Panc1 (cell line): Measurements from ENCODE around the gene ADCK2. TPM values are rescaled to one million over a fixed set of nuclear protein-coding genes. Genes with fewer than 3 reads are reported as not detected.
A peak's percentile ranks its signal among the peaks of the same experiment; 100 is the strongest.

Experiments used
- ATAC-seq: fragments of 200-7000 bp; cut with Tn5 transposase; 2 replicates; pipeline ENCODE4 v1.9.1; 2020; ENCODE audit warnings: mild to moderate bottlenecking, moderate library complexity
- Bru-seq: library from RNA; stranded (reverse); fragments of 400-500 nt; gene quantifications from one replicate; lab custom pipeline; 2021; lab: Mats Ljungman, UMichigan
- BruChase-seq, 2 experiments: library from RNA; stranded (reverse); fragments of 400-500 nt; gene quantifications; one replicate each; lab custom pipeline; 2021; lab: Mats Ljungman, UMichigan
- BruUV-seq: library from RNA; stranded (reverse); fragments of 400-500 nt; replicated peaks from 2 replicates; lab custom pipeline; 2021; lab: Mats Ljungman, UMichigan
- CTCF ChIA-PET: fragments of 300-600 bp; sonication (Branson Sonifier 250); formaldehyde crosslinking; loops from one replicate; lab custom pipeline; 2022; ENCODE audit warnings: antibody characterized with exemption; lab: Charles Lee
- POLR2A ChIA-PET: fragments of 300-600 bp; sonication (Branson Sonifier 250); formaldehyde crosslinking; loops from one replicate; lab custom pipeline; 2022; ENCODE audit warnings: antibody characterized with exemption; lab: Charles Lee
- DNase-seq: peaks from one replicate; pipeline ENCODE4 v3.0.0-alpha.2; 2010; ENCODE audit warnings: low read depth, low spot score
- H3K27ac ChIP-seq: 2 replicates; pipeline ENCODE4 v1.5.1; 2011; ENCODE audit warnings: mild to moderate bottlenecking, low read length, inconsistent platforms
- H3K27me3 ChIP-seq: fragments of 200-500 bp; sonication (Bioruptor generic); 2 replicates; pipeline ENCODE4 v1.6.0; 2014; ENCODE audit warnings: low read length, inconsistent platforms; ENCODE audit not compliant: control insufficient read depth, insufficient read depth
- H3K36me3 ChIP-seq: fragments of 200-500 bp; sonication (Bioruptor generic); 2 replicates; pipeline ENCODE4 v1.5.1; 2014; ENCODE audit warnings: inconsistent platforms, mild to moderate bottlenecking, low read length, moderate library complexity; ENCODE audit not compliant: control insufficient read depth, insufficient read depth
- H3K4me1 ChIP-seq: 2 replicates; pipeline ENCODE4 v1.5.1; 2011; ENCODE audit warnings: inconsistent platforms, mild to moderate bottlenecking, low read length, moderate library complexity; ENCODE audit not compliant: control insufficient read depth, insufficient read depth
- H3K4me3 ChIP-seq, 2 experiments: 2 replicates each; pipeline ENCODE4 v1.5.1; 2011 to 2012; ENCODE audit warnings: low read depth in 2 of 2, low read length in 2 of 2, mild to moderate bottlenecking in 2 of 2, inconsistent platforms in 1 of 2, moderate library complexity in 1 of 2
- H3K9me3 ChIP-seq: fragments of 200-500 bp; sonication (Bioruptor generic); 2 replicates; pipeline ENCODE4 v1.5.1; 2014; ENCODE audit warnings: low read depth, mild to moderate bottlenecking, inconsistent platforms, low read length, moderate library complexity; ENCODE audit not compliant: control insufficient read depth, insufficient read depth
- POLR2AphosphoS5 ChIP-seq: IDR thresholded peaks from 2 replicates; pipeline ENCODE4 v1.6.1; 2012; ENCODE audit warnings: mild to moderate bottlenecking, low read depth, low read length, moderate library complexity
- SIN3A ChIP-seq: IDR thresholded peaks from 2 replicates; pipeline ENCODE4 v1.6.1; 2012; ENCODE audit warnings: low read depth, mild to moderate bottlenecking, low read length, moderate library complexity, borderline replicate concordance; ENCODE audit not compliant: insufficient read depth
- TCF7L2 ChIP-seq: IDR thresholded peaks from 2 replicates; pipeline ENCODE4 v1.6.1; 2011; ENCODE audit warnings: mild to moderate bottlenecking, low read depth, low read length, inconsistent platforms
- in situ Hi-C: cut with HindIII; loops from 2 replicates; pipeline ENCODE4 v1.10.0; 2016; ENCODE audit warnings: low sequenced_read_pairs, low pct_unique_long_range_greater_than_20kb
- intact Hi-C: fragments of 100-400 bp; cut with micrococcal nuclease; formaldehyde crosslinking; loops from one replicate; pipeline ENCODE4 v1.10.0; 2022; ENCODE audit not compliant: unreplicated experiment
- long read RNA-seq: library from polyadenylated mRNA; unstranded; transcript quantifications from one replicate; pipeline ENCODE4 v2.0.0, GENCODE V29; 2021; ENCODE audit not compliant: unreplicated experiment
- polyA plus RNA-seq: library from polyadenylated mRNA; unstranded; fragments of >200 nt; gene quantifications from one replicate; pipeline ENCODE4 v1.2.1, GENCODE V29; 2012; ENCODE audit warnings: missing spikeins; ENCODE audit not compliant: insufficient read length
- total RNA-seq: library from RNA; stranded (reverse); gene quantifications from one replicate; pipeline ENCODE4 v1.2.1, GENCODE V29; 2021; ENCODE audit not compliant: unreplicated experiment
- TF ChIP-seq, protein P1 (sequence below): fragments of 450-650 bp; IDR thresholded peaks from 2 replicates; pipeline ENCODE4 v1.5.1; 2017; ENCODE audit warnings: mild to moderate bottlenecking
- TF ChIP-seq, protein P2 (sequence below), 2 experiments: IDR thresholded peaks; 2 replicates each; pipeline ENCODE4 v1.6.1; 2011 to 2012; ENCODE audit warnings: low read depth in 2 of 2, control low read depth in 1 of 2, low read length in 1 of 2, mild to moderate bottlenecking in 1 of 2, moderate library complexity in 1 of 2; ENCODE audit not compliant: insufficient read depth in 1 of 2

Gene ADCK2
- total RNA-seq (21.6 TPM), Bru-seq, nascent RNA (percentile 46 among the genes with signal in this experiment), BruChase-seq, experiment 1, labeled RNA remaining after a 2-hour chase (percentile 53 among the genes with signal in this experiment), BruChase-seq, experiment 2, labeled RNA remaining after a 6-hour chase (percentile 62 among the genes with signal in this experiment)
- 28.6 TPM for polyA plus RNA-seq
- long read RNA-seq, transcript ADCK2-201 (8 exons, 2,377 nt), result major isoform, 69 of 79 reads
- long read RNA-seq, partial matches to known transcripts, result 0 of 79 reads
- long read RNA-seq, other reads (novel, unspliced or antisense), result 9 of 79 reads

DNA sequence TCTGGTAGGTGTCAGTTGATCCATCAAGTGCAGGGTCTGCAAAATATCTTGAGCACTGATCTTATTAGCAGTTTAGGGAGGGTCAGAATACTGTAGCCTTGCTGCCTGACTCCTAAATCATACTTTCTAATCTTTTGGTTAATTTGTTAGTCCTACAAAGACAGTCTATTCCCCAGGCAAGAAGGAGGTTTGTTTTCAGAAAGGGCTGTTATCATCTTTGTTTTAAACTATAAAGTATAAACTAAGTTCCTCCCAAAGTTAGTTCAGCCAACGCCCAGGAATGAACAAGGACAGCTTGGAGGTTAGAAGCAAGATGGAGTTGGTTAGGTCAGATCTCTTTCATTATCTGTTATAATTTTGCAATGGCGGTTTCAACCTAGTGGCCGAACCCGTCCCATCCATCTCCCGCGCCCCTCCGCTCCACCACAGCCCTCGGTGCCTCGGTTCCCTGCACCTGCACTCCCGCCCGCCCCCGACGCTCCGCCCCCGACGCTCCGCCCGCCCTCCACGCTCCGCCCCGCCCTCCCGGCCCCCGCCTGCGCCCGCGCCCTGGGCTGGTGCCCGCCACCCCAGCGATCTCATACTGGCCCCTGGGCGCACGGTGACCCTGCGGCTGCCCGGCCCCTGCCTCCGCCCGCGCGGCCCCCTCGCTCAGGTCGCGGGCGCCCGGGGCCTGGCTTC, at the start of gene ADCK2:
ADCK2 (plus strand) TSS at position 564 of the 681 bp plus-strand sequence. CDS start 386 bp downstream, outside the sequence.
- ChIA-PET POLR2A (interaction anchor here (0.6 kb wide), 1 partner anchor 144 kb away, joined by 3 read pairs; no protein-coding TSS in a partner anchor), CTCF (no interaction called here)
- ATAC-seq (peak; percentile 89), DNase-seq (no peak)
- Histone ChIP-seq H3K9me3 (no peaks in the 10 kb centered on the region), H3K27me3 (no peaks in the 10 kb centered on the region), H3K4me1 (no peaks in the 10 kb centered on the region; the same call in 1 of the 2 replicates), H3K36me3 (no peaks in the 10 kb centered on the region), H3K4me3 (peak within 1 kb of the TSS; percentile 64 to 78), H3K27ac (peak within 1 kb of the TSS; percentile 34)
- no TSS peak for BruUV-seq
- in situ Hi-C loops, result no loop called here
- intact Hi-C loops, result loop anchor here (10.0 kb wide), 1 partner anchor 312 kb away; no protein-coding TSS in a partner anchor
- TF ChIP-seq, protein P1, sequence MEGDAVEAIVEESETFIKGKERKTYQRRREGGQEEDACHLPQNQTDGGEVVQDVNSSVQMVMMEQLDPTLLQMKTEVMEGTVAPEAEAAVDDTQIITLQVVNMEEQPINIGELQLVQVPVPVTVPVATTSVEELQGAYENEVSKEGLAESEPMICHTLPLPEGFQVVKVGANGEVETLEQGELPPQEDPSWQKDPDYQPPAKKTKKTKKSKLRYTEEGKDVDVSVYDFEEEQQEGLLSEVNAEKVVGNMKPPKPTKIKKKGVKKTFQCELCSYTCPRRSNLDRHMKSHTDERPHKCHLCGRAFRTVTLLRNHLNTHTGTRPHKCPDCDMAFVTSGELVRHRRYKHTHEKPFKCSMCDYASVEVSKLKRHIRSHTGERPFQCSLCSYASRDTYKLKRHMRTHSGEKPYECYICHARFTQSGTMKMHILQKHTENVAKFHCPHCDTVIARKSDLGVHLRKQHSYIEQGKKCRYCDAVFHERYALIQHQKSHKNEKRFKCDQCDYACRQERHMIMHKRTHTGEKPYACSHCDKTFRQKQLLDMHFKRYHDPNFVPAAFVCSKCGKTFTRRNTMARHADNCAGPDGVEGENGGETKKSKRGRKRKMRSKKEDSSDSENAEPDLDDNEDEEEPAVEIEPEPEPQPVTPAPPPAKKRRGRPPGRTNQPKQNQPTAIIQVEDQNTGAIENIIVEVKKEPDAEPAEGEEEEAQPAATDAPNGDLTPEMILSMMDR, result no peak
- TF ChIP-seq POLR2AphosphoS5 (no peak), SIN3A (no peak), TCF7L2 (no peak)
- TF ChIP-seq, protein P2, sequence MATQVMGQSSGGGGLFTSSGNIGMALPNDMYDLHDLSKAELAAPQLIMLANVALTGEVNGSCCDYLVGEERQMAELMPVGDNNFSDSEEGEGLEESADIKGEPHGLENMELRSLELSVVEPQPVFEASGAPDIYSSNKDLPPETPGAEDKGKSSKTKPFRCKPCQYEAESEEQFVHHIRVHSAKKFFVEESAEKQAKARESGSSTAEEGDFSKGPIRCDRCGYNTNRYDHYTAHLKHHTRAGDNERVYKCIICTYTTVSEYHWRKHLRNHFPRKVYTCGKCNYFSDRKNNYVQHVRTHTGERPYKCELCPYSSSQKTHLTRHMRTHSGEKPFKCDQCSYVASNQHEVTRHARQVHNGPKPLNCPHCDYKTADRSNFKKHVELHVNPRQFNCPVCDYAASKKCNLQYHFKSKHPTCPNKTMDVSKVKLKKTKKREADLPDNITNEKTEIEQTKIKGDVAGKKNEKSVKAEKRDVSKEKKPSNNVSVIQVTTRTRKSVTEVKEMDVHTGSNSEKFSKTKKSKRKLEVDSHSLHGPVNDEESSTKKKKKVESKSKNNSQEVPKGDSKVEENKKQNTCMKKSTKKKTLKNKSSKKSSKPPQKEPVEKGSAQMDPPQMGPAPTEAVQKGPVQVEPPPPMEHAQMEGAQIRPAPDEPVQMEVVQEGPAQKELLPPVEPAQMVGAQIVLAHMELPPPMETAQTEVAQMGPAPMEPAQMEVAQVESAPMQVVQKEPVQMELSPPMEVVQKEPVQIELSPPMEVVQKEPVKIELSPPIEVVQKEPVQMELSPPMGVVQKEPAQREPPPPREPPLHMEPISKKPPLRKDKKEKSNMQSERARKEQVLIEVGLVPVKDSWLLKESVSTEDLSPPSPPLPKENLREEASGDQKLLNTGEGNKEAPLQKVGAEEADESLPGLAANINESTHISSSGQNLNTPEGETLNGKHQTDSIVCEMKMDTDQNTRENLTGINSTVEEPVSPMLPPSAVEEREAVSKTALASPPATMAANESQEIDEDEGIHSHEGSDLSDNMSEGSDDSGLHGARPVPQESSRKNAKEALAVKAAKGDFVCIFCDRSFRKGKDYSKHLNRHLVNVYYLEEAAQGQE (IDR thresholded peaks at IDR 0.05; ENCODE audit: insufficient read depth in 1 of 2, low read depth in 2 of 2, low read length in 1 of 2), result no peak

DNA sequence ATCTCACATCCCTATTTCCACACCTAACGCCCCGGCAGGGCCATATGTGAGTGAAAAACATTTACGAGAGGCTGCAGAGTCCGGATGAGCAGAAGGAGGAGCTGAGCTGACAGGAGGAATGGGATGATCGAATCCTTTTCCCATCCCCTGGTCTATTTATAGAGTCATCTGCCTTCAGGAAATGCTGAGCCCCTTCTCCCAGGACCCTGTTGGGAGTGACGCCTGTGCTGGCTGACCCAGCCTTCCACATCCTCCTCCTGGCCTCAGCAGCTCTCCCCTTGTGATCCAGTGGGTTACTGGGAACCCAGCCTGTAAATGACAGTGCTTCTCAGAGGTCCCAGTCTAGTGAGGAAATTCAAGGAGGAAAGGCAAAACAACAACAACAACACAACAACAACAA, 48.8 kb upstream of the ADCK2 start:
- Histone ChIP-seq H3K36me3 (no peaks in the 10 kb centered on the region), H3K4me1 (peaks cover 5% of the 10 kb centered on the region; the same call in 1 of the 2 replicates), H3K4me3 (no peak overlapping the region), H3K9me3 (no peaks in the 10 kb centered on the region), H3K27ac (no peak overlapping the region), H3K27me3 (no peaks in the 10 kb centered on the region)
- intact Hi-C loops (no loop called here), in situ Hi-C loops (no loop called here)
- ChIA-PET CTCF (interaction anchor here (0.6 kb wide), 1 partner anchor 24 kb away, joined by 15 read pairs; no protein-coding TSS in a partner anchor), POLR2A (no interaction called here)
- DNase-seq (no peak), ATAC-seq (no peak)
- no TSS peak for BruUV-seq
- no peak for TF ChIP-seq SIN3A
- TF ChIP-seq, protein P1, result no peak
